Vagina (tissue), 2 donors: ENCODE measurements around the gene MPND.

Experiments
- POLR2A ChIP-seq, 2 donors: fragments of 450-650 bp; IDR thresholded peaks; one replicate each; pipeline ENCODE4 v1.6.1; 2017; ENCODE audit warnings: antibody characterized with exemption in 2 of 2, mild to moderate bottlenecking in 2 of 2, moderate library complexity in 2 of 2
- POLR2AphosphoS5 ChIP-seq, 2 donors: sonication (generic); formaldehyde crosslinking; IDR thresholded peaks; one replicate each; pipeline ENCODE4 v1.9.0; 2017; ENCODE audit warnings: antibody characterized with exemption in 2 of 2, mild to moderate bottlenecking in 2 of 2, low read depth in 1 of 2; ENCODE audit not compliant: insufficient read depth in 1 of 2
- TF ChIP-seq, protein P1 (sequence below), 3 experiments: fragments of 450-650 bp in 2 of 3; fragments of 200-600 bp in 1 of 3; sonication (generic) in 1 of 3; IDR thresholded peaks; one replicate each; pipeline ENCODE4 v1.5.1; 2017 to 2019; ENCODE audit warnings: antibody characterized with exemption in 3 of 3, mild to moderate bottlenecking in 2 of 3, moderate library complexity in 2 of 3

DNA sequence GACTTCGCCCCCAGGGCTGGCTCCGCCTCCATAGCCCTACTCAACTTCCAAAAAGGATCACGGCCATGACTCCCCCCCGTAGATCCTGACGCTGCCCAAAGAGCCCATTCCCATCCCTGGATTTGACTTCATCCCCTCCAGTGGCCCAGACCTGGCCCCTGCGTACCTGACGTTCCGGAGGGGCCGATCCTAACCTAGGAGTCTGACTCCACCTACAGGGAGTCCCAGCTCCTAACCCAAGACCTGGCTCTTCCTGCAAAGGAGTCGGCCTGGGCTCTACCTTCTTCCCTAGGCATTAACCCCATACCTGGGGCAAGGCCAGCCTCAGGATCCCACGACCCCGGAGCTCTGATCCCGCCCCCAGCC lies 15.5 kb upstream of the MPND start:
- TF ChIP-seq, protein P1, sequence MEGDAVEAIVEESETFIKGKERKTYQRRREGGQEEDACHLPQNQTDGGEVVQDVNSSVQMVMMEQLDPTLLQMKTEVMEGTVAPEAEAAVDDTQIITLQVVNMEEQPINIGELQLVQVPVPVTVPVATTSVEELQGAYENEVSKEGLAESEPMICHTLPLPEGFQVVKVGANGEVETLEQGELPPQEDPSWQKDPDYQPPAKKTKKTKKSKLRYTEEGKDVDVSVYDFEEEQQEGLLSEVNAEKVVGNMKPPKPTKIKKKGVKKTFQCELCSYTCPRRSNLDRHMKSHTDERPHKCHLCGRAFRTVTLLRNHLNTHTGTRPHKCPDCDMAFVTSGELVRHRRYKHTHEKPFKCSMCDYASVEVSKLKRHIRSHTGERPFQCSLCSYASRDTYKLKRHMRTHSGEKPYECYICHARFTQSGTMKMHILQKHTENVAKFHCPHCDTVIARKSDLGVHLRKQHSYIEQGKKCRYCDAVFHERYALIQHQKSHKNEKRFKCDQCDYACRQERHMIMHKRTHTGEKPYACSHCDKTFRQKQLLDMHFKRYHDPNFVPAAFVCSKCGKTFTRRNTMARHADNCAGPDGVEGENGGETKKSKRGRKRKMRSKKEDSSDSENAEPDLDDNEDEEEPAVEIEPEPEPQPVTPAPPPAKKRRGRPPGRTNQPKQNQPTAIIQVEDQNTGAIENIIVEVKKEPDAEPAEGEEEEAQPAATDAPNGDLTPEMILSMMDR (IDR thresholded peaks at IDR 0.05), result no peak
- no peak for TF ChIP-seq POLR2A (IDR thresholded peaks at IDR 0.05)
- no peak for TF ChIP-seq POLR2AphosphoS5 (IDR thresholded peaks at IDR 0.05; ENCODE audit: insufficient read depth in 1 of 2, low read depth in 1 of 2)
